GM19452 (cell line): ENCODE results near the gene NPNT.

Experiments
- ATAC-seq: cut with Tn5 transposase; IDR thresholded peaks from one replicate; pipeline ENCODE4 v1.9.1; 2021; ENCODE audit not compliant: unreplicated experiment

The NPNT gene

GRCh38 chr4:106017975-106018374 is 122.7 kb downstream of the NPNT start:
- no peak for ATAC-seq

GRCh38 chr4:106019771-106020170 is 124.5 kb downstream of the NPNT start:
- ATAC-seq: no peak
